KG1 (cell line): ENCODE measurements around the gene EIPR1.
A peak's percentile ranks its signal among the peaks of the same experiment; 100 is the strongest.

ENCODE experiments used
- DNase-seq: peaks from one replicate; lab custom pipeline; 2025; lab: John Stamatoyannopoulos, UW

EIPR1 gene

GRCh38 chr2:3303583-3304406, 73.8 kb downstream of the EIPR1 start:
- DNase-seq, result peak; percentile 19

GRCh38 chr2:3302751-3303582, 74.7 kb downstream of the EIPR1 start:
- no peak for DNase-seq

- no peak for DNase-seq
Measured at GRCh38 chr2:3302421-3302750, 75.2 kb downstream of the EIPR1 start.

- no peak for DNase-seq
Measured at GRCh38 chr2:3301001-3301400, 76.6 kb downstream of the EIPR1 start.

- no peak for DNase-seq
Measured at GRCh38 chr2:3300224-3300995, 77.2 kb downstream of the EIPR1 start.

- DNase-seq, result no peak
Measured at GRCh38 chr2:3299703-3300102, 77.9 kb downstream of the EIPR1 start.

GRCh38 chr2:3299130-3299529, 78.5 kb downstream of the EIPR1 start:
- no peak for DNase-seq

GRCh38 chr2:3298191-3298590, 79.4 kb downstream of the EIPR1 start:
- no peak for DNase-seq

- no peak for DNase-seq
Measured at GRCh38 chr2:3297523-3297922, 80.1 kb downstream of the EIPR1 start.

- DNase-seq, result no peak
Measured at GRCh38 chr2:3296182-3296972, 81.2 kb downstream of the EIPR1 start.

- DNase-seq, result no peak
Measured at GRCh38 chr2:3294493-3294892, 83.1 kb downstream of the EIPR1 start.

- DNase-seq, result no peak
Measured at GRCh38 chr2:3294069-3294468, 83.5 kb downstream of the EIPR1 start.

- no peak for DNase-seq
Measured at GRCh38 chr2:3293221-3293620, 84.4 kb downstream of the EIPR1 start.

- DNase-seq, result no peak
Measured at GRCh38 chr2:3292416-3292815, 85.2 kb downstream of the EIPR1 start.

GRCh38 chr2:3291750-3292149, 85.9 kb downstream of the EIPR1 start:
- no peak for DNase-seq

- no peak for DNase-seq
Measured at GRCh38 chr2:3291113-3291512, 86.5 kb downstream of the EIPR1 start.

GRCh38 chr2:3290655-3291054, 87.0 kb downstream of the EIPR1 start:
- no peak for DNase-seq

- DNase-seq, result no peak
Measured at GRCh38 chr2:3289971-3290370, 87.6 kb downstream of the EIPR1 start.

GRCh38 chr2:3289526-3289925, 88.1 kb downstream of the EIPR1 start:
- DNase-seq, result no peak

GRCh38 chr2:3289171-3289515, 88.5 kb downstream of the EIPR1 start:
- no peak for DNase-seq

- no peak for DNase-seq
Measured at GRCh38 chr2:3288470-3289170, 89.0 kb downstream of the EIPR1 start.
